AG04449 (cell line): ENCODE data around the gene AHRR.

Experiments
- CTCF ChIA-PET: fragments of 350-600 bp; formaldehyde crosslinking; extraction: SDS; loops from one replicate; lab custom pipeline; 2021; ENCODE audit warnings: antibody characterized with exemption; lab: Yijun Ruan, JAX
- POLR2A ChIA-PET: fragments of 400-600, 350-600 bp; formaldehyde crosslinking; extraction: SDS; loops from one replicate; lab custom pipeline; 2020; ENCODE audit warnings: antibody characterized with exemption, inconsistent platforms; lab: Yijun Ruan, JAX
- DNase-seq: peaks from one replicate; pipeline ENCODE4 v3.0.0-alpha.2; 2010; ENCODE audit warnings: low read depth, low spot score
- H3K4me3 ChIP-seq: 2 replicates; pipeline ENCODE4 v1.5.1; 2011; ENCODE audit warnings: low read depth, mild to moderate bottlenecking, control low read depth, low read length
- CTCF ChIP-seq: IDR thresholded peaks from one replicate; pipeline ENCODE4 v1.5.1; 2011; ENCODE audit warnings: mild to moderate bottlenecking, moderate library complexity, low read length, control low read depth, inconsistent platforms; ENCODE audit not compliant: insufficient read depth; ENCODE audit errors: missing control alignments

Gene AHRR

GRCh38 chr5:430214-430925, 108.9 kb downstream of the AHRR start:
- TF ChIP-seq CTCF, result no peak
- H3K4me3 ChIP-seq, result no peak overlapping the region
- CTCF ChIA-PET, result interaction anchor here (0.6 to 8.6 kb wide), 17 partner anchors 10 to 239 kb away, joined by 3 to 97 read pairs (median 5); partner anchors contain the start of genes AHRR and LRRC14B
- POLR2A ChIA-PET, result no interaction called here
- DNase-seq, result no peak

- no peak overlapping the region for H3K4me3 ChIP-seq
- POLR2A ChIA-PET, result no interaction called here
- no peak for DNase-seq
- TF ChIP-seq CTCF, result peak; percentile 91
- CTCF ChIA-PET, result interaction anchor here (0.6 to 8.6 kb wide), 23 partner anchors 9 to 243 kb away, joined by 3 to 97 read pairs (median 4); partner anchors contain the start of genes AHRR and LRRC14B
Measured at GRCh38 chr5:431001-431710, 109.6 kb downstream of the AHRR start.

GRCh38 chr5:431711-432050, 110.2 kb downstream of the AHRR start:
- no peak overlapping the region for H3K4me3 ChIP-seq
- POLR2A ChIA-PET, result no interaction called here
- DNase-seq, result no peak
- TF ChIP-seq CTCF, result no peak
- CTCF ChIA-PET, result interaction anchor here (0.6 to 8.6 kb wide), 23 partner anchors 9 to 243 kb away, joined by 3 to 97 read pairs (median 4); partner anchors contain the start of genes AHRR and LRRC14B

- ChIA-PET POLR2A (no interaction called here), CTCF (interaction anchor here (0.6 to 8.6 kb wide), 13 partner anchors 8 to 115 kb away, joined by 3 to 97 read pairs (median 5); partner anchors contain the start of gene AHRR)
- DNase-seq, result no peak
- no peak overlapping the region for H3K4me3 ChIP-seq
- TF ChIP-seq CTCF, result no peak
Measured at GRCh38 chr5:432201-432927, 110.8 kb downstream of the AHRR start.

- no peak overlapping the region for H3K4me3 ChIP-seq
- ChIA-PET CTCF (interaction anchor here (1.0 to 8.6 kb wide), 11 partner anchors 7 to 115 kb away, joined by 3 to 97 read pairs (median 4); partner anchors contain the start of gene AHRR), POLR2A (interaction anchor here (0.6 kb wide), 1 partner anchor 46 kb away, joined by 3 read pairs; no protein-coding TSS in a partner anchor)
- no peak for TF ChIP-seq CTCF
- DNase-seq, result no peak
Measured at GRCh38 chr5:432928-433791, 111.6 kb downstream of the AHRR start.
